ENCODE data around the gene WWOX. TPM values are rescaled to one million over a fixed set of nuclear protein-coding genes. Genes with fewer than 3 reads are reported as not detected.

The WWOX gene
- total RNA-seq, 1 experiment from 2014 or later, result 79.9 TPM

DNA sequence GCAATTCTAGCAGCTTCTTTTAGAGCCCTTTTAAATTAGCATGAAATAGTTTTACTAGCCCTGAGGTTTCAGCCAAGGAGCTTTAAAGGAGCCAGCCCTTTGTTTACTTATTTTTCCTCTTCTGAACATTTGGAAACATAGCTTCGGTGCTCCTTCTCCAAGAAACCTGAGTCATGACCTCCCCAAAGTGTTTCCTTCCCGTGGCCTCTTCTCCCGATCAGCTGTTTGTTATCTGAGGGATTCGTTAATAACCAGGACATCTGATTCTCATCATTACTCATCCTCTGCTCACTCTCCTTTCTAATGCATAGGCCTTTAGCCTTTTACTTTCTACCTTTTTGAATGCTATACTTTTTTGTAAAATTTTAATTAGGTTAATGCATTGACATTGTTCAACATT, 204.5 kb downstream of the WWOX start:
- no peak overlapping the region for H3K4me3 ChIP-seq (ENCODE audit: low read depth, low read length, poor library complexity, severe bottlenecking)
- ChIA-PET POLR2A (ENCODE audit: low non-redundant PET) (no interaction called here), CTCF (no interaction called here)
- H3K27me3 ChIP-seq (replicated peaks; ENCODE audit: insufficient read depth, low read depth, low read length, poor library complexity), result no peaks in the 10 kb centered on the region
- no peaks in the 10 kb centered on the region for H3K36me3 ChIP-seq (ENCODE audit: insufficient read depth, low read length, poor library complexity, severe bottlenecking)
- H3K27ac ChIP-seq (ENCODE audit: low read depth, low read length, poor library complexity, severe bottlenecking), result no peak overlapping the region
- BruUV-seq (replicated peaks), result no TSS peak
- TF ChIP-seq CTCF (conservative IDR thresholded peaks at IDR 0.05; ENCODE audit: low read depth, low read length) (no peak), EZH2 (IDR thresholded peaks at IDR 0.05; ENCODE audit: borderline replicate concordance, low read depth, low read length, poor library complexity, severe bottlenecking) (no peak)
- H3K4me1 ChIP-seq (ENCODE audit: insufficient read depth, low read length, poor library complexity, severe bottlenecking), result no peaks in the 10 kb centered on the region
- no peaks in the 10 kb centered on the region for H3K9me3 ChIP-seq (ENCODE audit: low read depth, low read length, poor library complexity, severe bottlenecking)
- intact Hi-C loops (cut with micrococcal nuclease; ENCODE audit: unreplicated experiment), result no loop called here
- DNase-seq (ENCODE audit: low spot score), result no peak

DNA sequence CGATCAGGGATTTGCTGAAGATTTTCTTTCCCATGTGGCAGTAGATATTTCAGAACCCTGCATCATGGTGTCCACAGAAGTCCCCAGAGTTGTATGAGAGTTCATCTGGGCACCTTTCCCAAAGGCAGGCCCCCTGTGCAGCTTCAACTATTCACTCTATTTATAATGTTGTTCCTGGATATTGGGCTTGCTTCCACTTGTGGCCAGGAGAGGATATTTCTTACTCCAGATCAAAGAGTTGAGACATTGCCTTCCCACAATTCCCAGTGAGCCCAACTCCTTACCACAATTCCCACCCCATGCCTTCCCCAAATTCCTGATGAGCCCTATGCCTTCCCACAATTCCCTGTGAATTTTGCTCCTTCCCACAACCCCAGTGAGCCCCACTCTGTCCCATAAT, 206.9 kb downstream of the WWOX start:
- Histone ChIP-seq H3K4me3 (ENCODE audit: low read depth, low read length, poor library complexity, severe bottlenecking) (no peak overlapping the region), H3K36me3 (ENCODE audit: insufficient read depth, low read length, poor library complexity, severe bottlenecking) (no peaks in the 10 kb centered on the region), H3K9me3 (ENCODE audit: low read depth, low read length, poor library complexity, severe bottlenecking) (no peaks in the 10 kb centered on the region), H3K27me3 (replicated peaks; ENCODE audit: insufficient read depth, low read depth, low read length, poor library complexity) (no peaks in the 10 kb centered on the region), H3K27ac (ENCODE audit: low read depth, low read length, poor library complexity, severe bottlenecking) (no peak overlapping the region), H3K4me1 (ENCODE audit: insufficient read depth, low read length, poor library complexity, severe bottlenecking) (no peaks in the 10 kb centered on the region)
- DNase-seq (ENCODE audit: low spot score), result no peak
- intact Hi-C loops (cut with micrococcal nuclease; ENCODE audit: unreplicated experiment), result no loop called here
- ChIA-PET CTCF (no interaction called here), POLR2A (ENCODE audit: low non-redundant PET) (no interaction called here)
- TF ChIP-seq EZH2 (IDR thresholded peaks at IDR 0.05; ENCODE audit: borderline replicate concordance, low read depth, low read length, poor library complexity, severe bottlenecking), result no peak
- no peak for TF ChIP-seq CTCF (conservative IDR thresholded peaks at IDR 0.05; ENCODE audit: low read depth, low read length)
- BruUV-seq (replicated peaks), result no TSS peak

GRCh38 chr16:78307824-78308528, 208.5 kb downstream of the WWOX start:
- no peak overlapping the region for H3K4me3 ChIP-seq (ENCODE audit: low read depth, low read length, poor library complexity, severe bottlenecking)
- CTCF ChIA-PET, result no interaction called here
- H3K9me3 ChIP-seq (ENCODE audit: low read depth, low read length, poor library complexity, severe bottlenecking), result no peaks in the 10 kb centered on the region
- BruUV-seq (replicated peaks), result no TSS peak
- no peak overlapping the region for H3K27ac ChIP-seq (ENCODE audit: low read depth, low read length, poor library complexity, severe bottlenecking)
- TF ChIP-seq EZH2 (IDR thresholded peaks at IDR 0.05; ENCODE audit: borderline replicate concordance, low read depth, low read length, poor library complexity, severe bottlenecking), result no peak
- no peak for TF ChIP-seq CTCF (conservative IDR thresholded peaks at IDR 0.05; ENCODE audit: low read depth, low read length)
- H3K27me3 ChIP-seq (replicated peaks; ENCODE audit: insufficient read depth, low read depth, low read length, poor library complexity), result no peaks in the 10 kb centered on the region
- DNase-seq (ENCODE audit: low spot score), result no peak
- POLR2A ChIA-PET (ENCODE audit: low non-redundant PET), result no interaction called here
- H3K36me3 ChIP-seq (ENCODE audit: insufficient read depth, low read length, poor library complexity, severe bottlenecking), result no peaks in the 10 kb centered on the region
- H3K4me1 ChIP-seq (ENCODE audit: insufficient read depth, low read length, poor library complexity, severe bottlenecking), result no peaks in the 10 kb centered on the region
- intact Hi-C loops (cut with micrococcal nuclease; ENCODE audit: unreplicated experiment), result no loop called here

Measured in A673 (cell line).